Spleen (tissue), 7 donors: ENCODE measurements around the gene MYO5B.

ENCODE experiments used
- CTCF ChIP-seq, 11 experiments: fragments of 200-600 bp in 7 of 11; fragments of 450-650 bp in 4 of 11; sonication (generic) in 4 of 11; IDR thresholded peaks in 8 of 11; conservative IDR thresholded peaks in 3 of 11; 1 replicate in 7 of 11; 2 replicates in 4 of 11; pipeline versions ENCODE4 v1.4.0 to v1.8.0; 2016 to 2021; ENCODE audit warnings: antibody characterized with exemption in 11 of 11, inconsistent platforms in 4 of 11, mild to moderate bottlenecking in 1 of 11
- POLR2AphosphoS5 ChIP-seq, 3 donors: sonication (generic); formaldehyde crosslinking; IDR thresholded peaks; one replicate each; pipeline ENCODE4 v1.5.1; 2017; ENCODE audit warnings: antibody characterized with exemption in 3 of 3
- donor health status: DM: no; HTN: no; CAD: no; lungs with moderate emphysema.
- donor health status: DM: no; HTN: no; CAD: no.
- donor health status: DM: no; HTN: no; CAD: no.

DNA sequence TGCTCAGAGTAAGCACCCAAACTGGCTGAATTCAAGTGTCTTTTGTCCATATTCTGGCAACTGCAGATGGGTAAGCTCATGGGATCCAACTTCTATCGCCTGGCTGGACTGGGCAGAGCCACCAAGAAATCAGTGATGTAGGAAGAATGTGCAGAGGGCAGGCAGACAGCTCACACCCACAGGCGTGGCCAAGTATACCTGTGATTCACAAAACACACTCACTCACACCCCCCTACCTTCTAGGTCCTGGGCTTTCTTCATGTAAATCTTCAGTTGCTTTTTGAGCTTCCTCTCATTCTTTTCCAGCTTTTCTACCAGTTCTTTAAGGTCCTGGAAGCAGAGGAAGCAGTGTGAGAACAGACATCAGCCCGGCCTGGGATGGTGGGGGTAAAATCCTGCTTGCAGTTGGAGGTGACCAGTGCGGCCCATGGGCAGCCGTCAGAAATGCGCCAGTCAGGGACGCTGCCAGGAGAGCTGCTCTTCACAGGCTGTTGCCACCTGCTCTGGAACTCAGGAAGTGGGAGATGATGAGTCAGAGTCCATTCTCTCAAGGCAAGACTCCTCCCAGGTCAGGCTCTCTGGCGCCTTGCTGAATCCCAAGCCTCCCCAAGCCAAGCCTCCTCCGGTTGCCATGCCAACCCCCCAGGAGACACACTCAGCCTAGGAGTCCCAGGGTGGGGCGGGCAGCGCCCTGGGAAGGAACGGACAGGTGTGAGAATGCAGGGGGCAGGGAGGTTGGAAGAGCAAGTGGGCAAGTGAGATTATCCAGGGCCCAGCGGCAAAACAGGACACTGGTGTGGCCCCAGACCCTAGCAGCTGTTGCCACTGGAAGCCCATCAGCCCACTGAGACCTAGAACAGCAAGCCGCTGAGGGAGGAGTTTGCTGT, 345.4 kb downstream of the MYO5B start:
- TF ChIP-seq CTCF (IDR thresholded peaks at IDR 0.05 in 8 of 11, conservative IDR thresholded peaks at IDR 0.05 in 3 of 11) = no peak
- no peak for TF ChIP-seq POLR2AphosphoS5 (IDR thresholded peaks at IDR 0.05)
